Osteocyte (in vitro differentiated cells): Measurements from ENCODE around the gene TTC3. TPM values are rescaled to one million over a fixed set of nuclear protein-coding genes. Genes with fewer than 3 reads are reported as not detected.
"Not testable (repeated sequence)": the region's sequence is repeated elsewhere in the genome, so short reads cannot be mapped to it uniquely, and the experiment has no call there.

Source experiments
- DNase-seq: peaks from one replicate; pipeline ENCODE4 v3.0.0; 2021; ENCODE audit warnings: mixed read lengths; ENCODE audit not compliant: unreplicated experiment; ENCODE audit errors: extremely low spot score
- H3K27ac Mint-ChIP-seq: one replicate; pipeline ENCODE4 v1.8.0; 2021; ENCODE audit warnings: mild to moderate bottlenecking, mixed read lengths; ENCODE audit not compliant: unreplicated experiment
- H3K27me3 Mint-ChIP-seq: one replicate; pipeline ENCODE4 v1.8.0; 2021; ENCODE audit warnings: mixed read lengths; ENCODE audit not compliant: unreplicated experiment
- H3K36me3 Mint-ChIP-seq: one replicate; pipeline ENCODE4 v1.8.0; 2021; ENCODE audit warnings: mixed read lengths; ENCODE audit not compliant: unreplicated experiment
- H3K4me1 Mint-ChIP-seq: one replicate; pipeline ENCODE4 v1.8.0; 2021; ENCODE audit warnings: mixed read lengths; ENCODE audit not compliant: unreplicated experiment
- H3K4me3 Mint-ChIP-seq: one replicate; pipeline ENCODE4 v1.8.0; 2021; ENCODE audit warnings: mild to moderate bottlenecking, moderate library complexity, mixed read lengths; ENCODE audit not compliant: unreplicated experiment
- H3K9me3 Mint-ChIP-seq: one replicate; pipeline ENCODE4 v1.8.0; 2021; ENCODE audit warnings: mixed read lengths; ENCODE audit not compliant: unreplicated experiment
- total RNA-seq: library from RNA; stranded (reverse); gene quantifications from 2 replicates; pipeline ENCODE4 v1.2.1, GENCODE V29; 2021
- TF ChIP-seq, protein P1 (sequence below): fragments of 200-600 bp; sonication (generic); IDR thresholded peaks from 2 replicates; pipeline ENCODE4 v1.5.0; 2021; ENCODE audit warnings: antibody characterized with exemption, mild to moderate bottlenecking, moderate library complexity

The TTC3 gene
- total RNA-seq, 1 donor from 2014 or later = 252 TPM

GRCh38 chr21:37220433-37220980 lies 147.5 kb downstream of the TTC3 start:
- H3K36me3 Mint-ChIP-seq = peaks cover 20% of the 10 kb centered on the region
- TF ChIP-seq, protein P1, sequence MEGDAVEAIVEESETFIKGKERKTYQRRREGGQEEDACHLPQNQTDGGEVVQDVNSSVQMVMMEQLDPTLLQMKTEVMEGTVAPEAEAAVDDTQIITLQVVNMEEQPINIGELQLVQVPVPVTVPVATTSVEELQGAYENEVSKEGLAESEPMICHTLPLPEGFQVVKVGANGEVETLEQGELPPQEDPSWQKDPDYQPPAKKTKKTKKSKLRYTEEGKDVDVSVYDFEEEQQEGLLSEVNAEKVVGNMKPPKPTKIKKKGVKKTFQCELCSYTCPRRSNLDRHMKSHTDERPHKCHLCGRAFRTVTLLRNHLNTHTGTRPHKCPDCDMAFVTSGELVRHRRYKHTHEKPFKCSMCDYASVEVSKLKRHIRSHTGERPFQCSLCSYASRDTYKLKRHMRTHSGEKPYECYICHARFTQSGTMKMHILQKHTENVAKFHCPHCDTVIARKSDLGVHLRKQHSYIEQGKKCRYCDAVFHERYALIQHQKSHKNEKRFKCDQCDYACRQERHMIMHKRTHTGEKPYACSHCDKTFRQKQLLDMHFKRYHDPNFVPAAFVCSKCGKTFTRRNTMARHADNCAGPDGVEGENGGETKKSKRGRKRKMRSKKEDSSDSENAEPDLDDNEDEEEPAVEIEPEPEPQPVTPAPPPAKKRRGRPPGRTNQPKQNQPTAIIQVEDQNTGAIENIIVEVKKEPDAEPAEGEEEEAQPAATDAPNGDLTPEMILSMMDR = no peak
- no peaks in the 10 kb centered on the region for H3K27me3 Mint-ChIP-seq
- H3K4me1 Mint-ChIP-seq = no peaks in the 10 kb centered on the region
- no peaks in the 10 kb centered on the region for H3K9me3 Mint-ChIP-seq
- no peak overlapping the region for H3K27ac Mint-ChIP-seq
- peak overlapping the region; percentile 72 for H3K4me3 Mint-ChIP-seq
- DNase-seq = no peak

GRCh38 chr21:37220981-37221664 lies 148.1 kb downstream of the TTC3 start:
- no peaks in the 10 kb centered on the region for H3K9me3 Mint-ChIP-seq
- peak; percentile 89 for DNase-seq
- H3K4me1 Mint-ChIP-seq = no peaks in the 10 kb centered on the region
- H3K27ac Mint-ChIP-seq = peak overlapping the region; percentile 31
- TF ChIP-seq, protein P1 = peak; percentile 39
- peaks cover 26% of the 10 kb centered on the region for H3K36me3 Mint-ChIP-seq
- no peaks in the 10 kb centered on the region for H3K27me3 Mint-ChIP-seq
- H3K4me3 Mint-ChIP-seq = peak overlapping the region; percentile 72

DNA sequence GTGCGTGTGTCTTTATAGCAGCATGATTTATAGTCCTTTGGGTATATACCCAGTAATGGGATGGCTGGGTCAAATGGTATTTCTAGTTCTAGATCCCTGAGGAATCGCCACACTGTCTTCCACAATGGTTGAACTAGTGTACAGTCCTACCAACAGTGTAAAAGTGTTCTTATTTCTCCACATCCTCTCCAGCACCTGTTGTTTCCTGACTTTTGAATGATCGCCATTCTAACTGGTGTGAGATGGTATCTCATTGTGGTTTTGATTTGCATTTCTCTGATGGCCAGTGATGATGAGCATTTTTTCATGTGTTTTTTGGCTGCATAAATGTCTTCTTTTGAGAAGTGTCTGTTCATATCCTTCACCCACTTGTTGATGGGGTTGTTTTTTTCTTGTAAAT lies 149.2 kb downstream of the TTC3 start:
- H3K4me3 Mint-ChIP-seq, H3K4me1 Mint-ChIP-seq, H3K9me3 Mint-ChIP-seq, H3K27ac Mint-ChIP-seq, H3K27me3 Mint-ChIP-seq, DNase-seq: not testable (repeated sequence)
- H3K36me3 Mint-ChIP-seq = peaks cover 33% of the 10 kb centered on the region

DNA sequence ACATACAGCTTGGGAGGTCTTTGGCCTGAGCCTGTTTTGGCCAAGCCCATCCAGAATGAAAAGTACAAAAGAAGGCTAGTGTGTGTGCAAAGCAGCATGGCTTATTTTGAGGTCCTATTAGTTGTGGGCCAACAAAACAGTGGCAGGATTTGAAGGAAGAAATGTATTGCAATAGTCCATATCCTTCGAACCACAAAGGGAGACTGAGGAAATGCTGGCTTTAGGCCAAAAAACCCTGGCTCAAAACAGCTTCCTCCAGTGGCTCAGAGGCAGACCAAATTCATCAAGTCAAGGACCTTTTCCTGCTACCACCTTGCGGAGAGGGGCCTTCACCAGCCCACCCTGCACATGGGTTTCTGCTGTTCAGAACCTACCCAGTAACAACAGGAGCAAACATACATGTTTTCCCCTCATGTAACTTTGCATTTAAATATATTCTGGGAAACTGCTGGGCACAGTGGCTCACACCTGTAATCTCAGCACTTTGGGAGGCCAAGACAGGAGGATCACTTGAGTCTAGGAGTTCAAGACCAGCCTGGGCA lies 150.8 kb downstream of the TTC3 start:
- no peak overlapping the region for H3K27ac Mint-ChIP-seq
- peaks cover 41% of the 10 kb centered on the region for H3K36me3 Mint-ChIP-seq
- TF ChIP-seq, protein P1 = no peak
- H3K4me1 Mint-ChIP-seq = no peaks in the 10 kb centered on the region
- H3K9me3 Mint-ChIP-seq = no peaks in the 10 kb centered on the region
- H3K27me3 Mint-ChIP-seq = no peaks in the 10 kb centered on the region
- no peak overlapping the region for H3K4me3 Mint-ChIP-seq
- peak; percentile 49 for DNase-seq

DNA sequence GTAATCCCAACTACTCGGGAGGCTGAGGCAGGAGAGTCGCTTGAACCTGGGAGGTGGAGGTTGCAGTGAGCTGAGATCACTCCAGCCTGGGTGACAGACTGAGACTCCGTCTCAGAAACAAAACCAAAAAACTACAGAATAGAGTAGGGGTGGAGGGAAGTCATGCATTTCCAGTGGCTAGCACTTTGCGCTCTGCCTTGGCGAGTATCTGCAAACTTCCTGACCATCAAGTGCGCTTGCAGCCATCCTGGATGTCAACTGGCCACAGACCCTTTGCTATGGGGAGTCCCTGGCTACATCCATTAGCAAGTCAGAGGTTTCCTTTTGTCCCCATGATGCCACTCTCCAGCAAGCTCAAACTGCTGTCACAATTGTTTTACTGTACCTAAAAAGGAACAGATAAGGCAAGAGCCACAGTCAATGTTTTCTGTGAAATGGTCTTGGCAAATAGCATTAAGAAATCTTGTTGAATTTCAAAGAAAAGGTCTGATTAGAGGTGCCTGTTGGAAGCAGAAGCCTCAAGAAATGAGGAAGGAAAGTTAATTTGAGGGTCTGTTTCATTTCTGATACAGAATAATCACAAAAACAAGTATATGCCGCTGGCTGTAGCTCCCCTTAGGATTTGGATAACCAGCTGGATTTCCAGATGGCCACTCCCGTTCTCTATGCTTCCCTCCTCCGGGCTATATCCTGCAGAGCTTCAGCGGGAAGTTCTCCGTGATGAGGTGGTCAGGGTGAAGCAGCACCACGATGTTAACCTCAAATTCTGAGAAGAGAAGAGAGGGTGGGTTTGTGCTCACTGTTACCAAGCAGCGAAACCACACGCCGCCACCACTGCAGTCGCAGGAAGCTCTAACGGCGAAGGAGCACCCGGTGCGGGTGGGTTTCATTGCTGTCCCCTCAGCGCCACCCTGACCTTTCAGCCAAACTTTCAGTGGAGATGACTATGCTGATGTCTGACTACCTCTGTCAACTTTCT lies 152.1 kb downstream of the TTC3 start:
- TF ChIP-seq, protein P1 = no peak
- Mint-ChIP-seq H3K4me3 (no peak overlapping the region), H3K36me3 (peaks cover 50% of the 10 kb centered on the region), H3K9me3 (no peaks in the 10 kb centered on the region), H3K27me3 (no peaks in the 10 kb centered on the region), H3K4me1 (no peaks in the 10 kb centered on the region), H3K27ac (no peak overlapping the region)
- peak; percentile 75 for DNase-seq
